Limb (tissue), 2 donors: ENCODE measurements around the gene PRICKLE2.

ENCODE experiments used
- DNase-seq, 2 donors: peaks; one replicate each; pipeline ENCODE4 v3.0.0-alpha.2; 2016; ENCODE audit errors: extremely low spot score in 2 of 2

Gene PRICKLE2

GRCh38 chr3:64190517-64191515, 34.5 kb downstream of the PRICKLE2 start:
- DNase-seq = no peak

GRCh38 chr3:64188810-64189560, 36.3 kb downstream of the PRICKLE2 start:
- DNase-seq = no peak

- peak; percentile 74 to 88 for DNase-seq
These were observed 38.0 kb downstream of the PRICKLE2 start for GRCh38 chr3:64187065-64187959.

- no peak for DNase-seq
These were observed 38.6 kb downstream of the PRICKLE2 start for GRCh38 chr3:64186667-64187064.

- DNase-seq = no peak
These were observed 39.8 kb downstream of the PRICKLE2 start for GRCh38 chr3:64185436-64185835.

GRCh38 chr3:64184621-64185020, 40.6 kb downstream of the PRICKLE2 start:
- DNase-seq = no peak

- no peak for DNase-seq
These were observed 45.4 kb downstream of the PRICKLE2 start for GRCh38 chr3:64179860-64180259.

GRCh38 chr3:64179249-64179648, 46.0 kb downstream of the PRICKLE2 start:
- DNase-seq = no peak

GRCh38 chr3:64178419-64178818, 46.8 kb downstream of the PRICKLE2 start:
- DNase-seq = no peak

GRCh38 chr3:64176461-64176996, 48.7 kb downstream of the PRICKLE2 start:
- no peak for DNase-seq

GRCh38 chr3:64174328-64174727, 50.9 kb downstream of the PRICKLE2 start:
- no peak for DNase-seq

- DNase-seq = no peak
These were observed 51.7 kb downstream of the PRICKLE2 start for GRCh38 chr3:64173563-64173962.

GRCh38 chr3:64170270-64170669, 55.0 kb downstream of the PRICKLE2 start:
- no peak for DNase-seq

GRCh38 chr3:64167868-64168267, 57.4 kb downstream of the PRICKLE2 start:
- no peak for DNase-seq

- DNase-seq = no peak
These were observed 57.9 kb downstream of the PRICKLE2 start for GRCh38 chr3:64167351-64167750.

- peak in 1 of 2 donors; percentile 64 for DNase-seq
These were observed 58.6 kb downstream of the PRICKLE2 start for GRCh38 chr3:64166584-64167162.

- DNase-seq = no peak
These were observed 60.9 kb downstream of the PRICKLE2 start for GRCh38 chr3:64164349-64164748.

- DNase-seq = peak in 1 of 2 donors; percentile 48
These were observed 61.5 kb downstream of the PRICKLE2 start for GRCh38 chr3:64163755-64164148.

- DNase-seq = no peak
These were observed 62.1 kb downstream of the PRICKLE2 start for GRCh38 chr3:64163019-64163754.

GRCh38 chr3:64161481-64161952, 63.7 kb downstream of the PRICKLE2 start:
- peak in 1 of 2 donors; percentile 50 for DNase-seq
